Left cardiac atrium (tissue), 4 donors: Measurements from ENCODE around the gene HNRNPA0. TPM values are rescaled to one million over a fixed set of nuclear protein-coding genes. Genes with fewer than 3 reads are reported as not detected.
A peak's percentile ranks its signal among the peaks of the same experiment; 100 is the strongest.
"Not testable (repeated sequence)": the region's sequence is repeated elsewhere in the genome, so short reads cannot be mapped to it uniquely, and the experiment has no call there.

ENCODE experiments used
- ATAC-seq, 2 donors: fragments of 200-7000 bp; cut with Tn5 transposase; one replicate each; pipeline ENCODE4 v1.9.1; 2020; ENCODE audit warnings: mild to moderate bottlenecking in 2 of 2, moderate library complexity in 2 of 2
- DNase-seq: peaks from one replicate; pipeline ENCODE4 v3.0.0-alpha.2; 2020
- intact Hi-C, 2 donors: fragments of 100-400 bp; cut with DNase I; formaldehyde crosslinking; loops; one replicate each; pipeline versions ENCODE4 v1.14.1 to v1.15.1; 2022 to 2023
- long read RNA-seq: library from polyadenylated mRNA; unstranded; transcript quantifications from one replicate; pipeline ENCODE4 v2.0.0, GENCODE V29; 2021
- total RNA-seq, 2 donors: library from RNA; stranded (reverse); fragmentation: NEBNext Ultra II Directional; extraction: Animal tissue kit (Norgen Biotek cat#: 25700); gene quantifications; one replicate each; pipeline ENCODE4 v1.2.1, GENCODE V29; 2021
- donor health status: DM: no; HTN: yes; CAD: no.
- donor health status: DM: no; HTN: yes; CAD: no; lungs with severe emphysema.
- donor health status: DM: yes; HTN: yes; CAD: no.
- donor health status: Dilated cardiomyopathy.

Gene HNRNPA0
- total RNA-seq, result 10 to 100 TPM; 14.3 to 27.1 TPM
- long read RNA-seq, full-length matches to known transcripts, result 15 of 15 reads
- long read RNA-seq, partial matches to known transcripts, result 0 of 15 reads
- long read RNA-seq, other reads (novel, unspliced or antisense), result 0 of 15 reads

DNA sequence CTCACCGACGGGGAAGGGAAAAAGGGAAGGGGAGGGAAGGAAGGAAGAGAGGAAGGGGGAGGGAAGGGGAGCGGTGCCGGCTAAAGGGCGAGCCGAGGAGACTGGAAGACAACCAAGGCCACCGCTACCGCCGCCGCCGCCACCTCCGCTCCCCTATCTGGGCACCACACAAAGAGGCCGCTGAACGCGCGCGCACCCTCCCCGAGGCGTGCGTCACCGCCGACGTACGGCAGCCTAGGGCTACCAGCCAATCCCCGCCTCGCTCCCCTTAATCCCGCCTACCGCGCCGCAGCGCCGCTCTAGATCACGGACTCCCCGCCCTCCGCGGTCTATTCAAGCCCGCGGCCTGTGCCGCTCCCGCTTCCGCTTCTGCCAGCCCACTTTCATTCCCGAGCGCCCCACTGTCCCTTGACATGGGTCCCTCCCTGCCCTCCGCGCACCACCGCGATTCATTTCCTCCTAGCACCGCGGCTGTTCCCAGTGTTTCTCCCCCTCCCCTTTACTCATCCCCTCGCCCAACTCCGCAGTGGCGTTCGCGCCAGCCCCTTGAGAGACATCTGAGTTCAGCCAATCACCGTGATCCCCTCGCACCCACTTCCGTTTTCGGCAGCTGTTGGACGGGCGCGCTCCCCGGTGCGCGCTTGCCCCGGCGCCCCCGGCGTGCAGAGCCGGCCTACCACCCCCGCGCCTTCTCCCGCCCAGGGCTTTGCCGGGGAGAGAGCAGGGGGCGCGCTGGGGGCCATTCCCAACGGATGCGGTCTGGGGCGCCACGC lies at the start of gene HNRNPA0:
Gene HNRNPA0, minus strand, starts transcription at position 176 of the 773 bp plus-strand sequence. CDS start 297 bp downstream, outside the sequence.
- ATAC-seq, result peak; percentile 94 to 96
- peak; percentile 97 for DNase-seq
- intact Hi-C loops, result no loop called here

GRCh38 chr5:137802282-137803210 lies 48.4 kb upstream of the HNRNPA0 start:
- intact Hi-C loops, result no loop called here
- no peak for ATAC-seq
- no peak for DNase-seq

DNA sequence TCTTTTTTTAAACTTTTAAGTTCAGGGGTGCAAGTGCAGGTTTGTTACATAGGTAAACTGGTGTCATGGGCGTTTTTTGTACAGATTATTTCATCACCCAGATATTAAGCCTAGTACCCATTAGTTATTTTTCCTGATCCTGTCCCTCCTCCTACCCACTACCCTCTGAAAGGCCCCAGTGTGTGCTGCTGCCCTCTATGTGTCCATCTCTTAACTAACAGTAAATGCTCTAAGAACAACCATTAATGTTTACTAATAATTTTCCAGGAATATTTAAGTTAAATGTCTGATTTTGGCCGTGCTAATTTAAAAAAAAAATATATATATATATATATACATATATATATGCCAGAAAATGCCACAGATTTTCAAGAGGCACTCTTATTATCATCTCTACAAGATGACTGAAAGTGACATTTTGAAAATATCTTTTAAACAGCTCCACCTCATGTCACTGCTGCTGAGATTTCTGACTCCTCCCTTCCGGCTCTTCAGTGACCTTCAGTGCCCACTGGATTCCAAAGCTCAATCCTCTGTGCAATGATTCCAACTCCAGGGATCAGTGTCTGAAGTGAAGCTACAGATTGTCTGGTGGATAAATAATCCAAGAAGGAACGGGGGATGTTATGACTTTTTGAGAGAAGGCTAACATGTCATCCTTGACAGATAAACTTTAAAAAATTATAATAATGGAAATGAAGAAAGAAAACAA lies 46.7 kb upstream of the HNRNPA0 start:
- intact Hi-C loops, result no loop called here
- peak; percentile 77 to 79 for ATAC-seq

DNA sequence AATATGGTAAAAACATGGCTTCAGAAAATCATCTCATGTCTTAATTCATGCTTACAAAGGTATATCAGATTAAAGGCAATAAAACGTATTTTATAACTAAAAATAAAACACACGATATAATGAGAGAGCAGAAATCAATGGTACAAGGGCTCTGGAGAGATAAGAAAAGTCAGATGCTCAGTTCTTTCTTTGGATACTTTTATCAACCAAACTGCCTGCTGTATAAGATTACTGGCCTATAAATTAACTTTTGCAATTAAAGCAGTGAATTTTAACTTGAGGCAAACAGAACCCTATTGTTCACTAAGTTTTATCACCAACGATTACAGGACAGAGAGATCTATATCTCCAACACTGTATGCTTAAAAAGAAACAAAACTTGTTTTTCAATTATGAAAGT lies 42.1 kb upstream of the HNRNPA0 start:
- intact Hi-C loops, result no loop called here

More for the DNA sequence above, 46.7 kb upstream of the HNRNPA0 start:
- DNase-seq, result no peak

GRCh38 chr5:137794863-137795262 lies 40.7 kb upstream of the HNRNPA0 start:
- ATAC-seq (no peak), DNase-seq (no peak)
- intact Hi-C loops, result no loop called here

More for the DNA sequence above, 42.1 kb upstream of the HNRNPA0 start:
- DNase-seq, result no peak
- no peak for ATAC-seq

DNA sequence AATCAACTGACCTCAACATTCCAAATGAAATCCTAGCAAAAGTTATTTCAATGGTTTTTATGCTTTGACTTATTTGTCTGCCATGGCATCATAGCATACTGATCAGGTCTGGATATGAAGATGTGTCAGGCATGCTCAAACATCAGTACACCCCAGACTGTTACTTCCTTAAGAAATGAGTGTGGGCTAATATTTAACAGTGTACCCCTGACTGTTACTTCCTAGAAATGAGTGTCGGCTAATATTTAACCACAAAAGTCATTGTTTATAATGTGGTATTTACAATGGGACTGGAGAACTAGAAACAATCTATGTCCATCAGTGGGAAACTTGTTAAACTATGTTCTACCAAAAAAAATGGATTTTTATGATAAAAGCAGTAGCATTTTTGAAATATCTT lies 38.1 kb upstream of the HNRNPA0 start:
- no peak for DNase-seq

DNA sequence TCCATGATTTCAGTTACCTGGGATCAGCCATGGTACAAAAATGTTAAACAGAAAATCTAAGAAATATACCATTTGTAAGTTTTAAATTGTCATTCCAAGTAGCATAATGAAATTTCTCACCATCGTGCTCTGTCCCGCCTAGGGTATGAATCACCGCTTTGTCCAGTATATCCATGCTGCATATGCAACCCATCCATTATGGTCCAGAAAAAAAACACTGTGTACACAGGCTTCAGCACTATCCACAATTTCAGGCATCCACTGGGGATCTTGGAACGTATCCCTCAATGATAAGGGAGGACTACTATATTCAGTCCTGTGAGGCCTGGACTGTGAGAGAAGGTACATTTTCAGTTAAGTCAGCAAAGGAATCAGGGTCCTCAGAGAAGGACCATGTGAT lies 37.6 kb upstream of the HNRNPA0 start:
- DNase-seq (no peak), ATAC-seq (no peak)
- intact Hi-C loops, result no loop called here

More for the DNA sequence above, 38.1 kb upstream of the HNRNPA0 start:
- intact Hi-C loops, result no loop called here
- ATAC-seq, result no peak

GRCh38 chr5:137791387-137791786 lies 37.2 kb upstream of the HNRNPA0 start:
- intact Hi-C loops, result no loop called here
- DNase-seq (no peak), ATAC-seq (no peak)

- ATAC-seq, intact Hi-C loops: not testable (repeated sequence)
Measured at GRCh38 chr5:137788560-137788959, 34.4 kb upstream of the HNRNPA0 start.

DNA sequence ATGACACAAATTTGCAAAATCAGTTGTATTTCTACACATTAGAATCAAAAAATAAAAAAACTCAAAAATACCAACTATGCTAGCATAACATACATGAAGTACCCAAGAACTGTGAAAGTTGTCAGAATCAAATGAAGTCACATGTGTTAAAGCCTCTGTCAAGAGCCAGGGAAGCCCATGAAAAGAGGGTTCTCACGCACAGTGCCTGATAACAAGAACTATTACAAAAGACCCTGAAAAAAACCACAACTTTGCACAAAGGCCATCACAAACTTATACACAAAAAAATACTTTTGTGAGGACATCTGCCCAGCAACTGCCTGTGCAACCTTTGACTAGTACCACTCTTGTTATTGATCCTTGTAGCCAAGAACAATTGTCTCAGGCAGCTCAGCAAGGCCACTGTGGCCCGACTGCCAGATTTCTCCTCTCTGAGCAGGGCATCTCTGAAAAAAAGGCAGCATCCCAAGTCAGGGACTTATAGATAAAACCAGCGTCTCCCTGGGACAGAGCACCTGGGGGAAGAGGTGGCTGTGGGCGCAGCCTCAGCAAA lies 28.9 kb upstream of the HNRNPA0 start:
- no peak for ATAC-seq
- DNase-seq, result no peak
- intact Hi-C loops, result no loop called here

More at GRCh38 chr5:137788560-137788959, 34.4 kb upstream of the HNRNPA0 start:
- not testable (repeated sequence) for DNase-seq

- intact Hi-C loops, result no loop called here
- DNase-seq, result no peak
- ATAC-seq, result no peak
Measured at GRCh38 chr5:137782055-137782454, 27.9 kb upstream of the HNRNPA0 start.

DNA sequence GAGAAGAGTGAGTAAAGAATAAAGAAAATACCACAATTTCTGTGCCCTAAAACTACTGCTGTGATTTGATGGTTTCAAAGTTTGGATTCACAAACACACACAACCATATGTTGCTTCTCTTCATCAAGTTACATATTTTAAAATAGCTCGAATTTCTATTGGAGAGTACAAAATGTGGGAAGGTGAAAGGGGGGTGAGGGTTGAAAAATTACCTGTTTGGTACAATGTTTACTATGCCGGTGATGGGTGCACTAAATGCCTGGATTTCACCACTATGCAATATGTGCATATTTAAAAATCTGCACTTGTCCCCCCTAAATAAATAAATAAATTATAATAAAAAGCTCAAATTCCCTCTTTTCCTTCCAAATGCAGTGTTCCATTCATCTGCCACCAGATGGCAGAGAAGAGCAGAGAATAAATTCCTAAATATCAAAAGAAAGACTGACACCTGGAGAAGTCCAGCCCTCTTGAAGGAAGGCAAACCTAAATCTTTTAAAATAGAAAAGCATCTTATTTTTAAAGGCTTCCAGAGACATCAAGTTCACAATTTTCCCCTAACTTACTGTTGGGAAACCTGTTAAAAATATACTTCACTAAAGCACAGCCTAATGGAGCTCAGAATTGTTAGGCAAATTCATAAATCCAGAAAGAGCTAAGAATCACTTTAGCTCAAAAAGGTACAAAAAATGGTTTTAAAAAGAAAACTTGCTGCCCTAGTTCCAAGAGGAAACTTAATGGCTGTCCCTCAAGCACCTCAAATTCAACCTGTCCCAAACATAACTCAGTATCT lies 24.8 kb upstream of the HNRNPA0 start:
- ATAC-seq (no peak), DNase-seq (no peak)
- intact Hi-C loops, result loop anchor here (2.0 to 10.0 kb wide), 2 partner anchors 44 to 356 kb away; partner anchors contain the start of gene NME5 (in 2 of the 2)

DNA sequence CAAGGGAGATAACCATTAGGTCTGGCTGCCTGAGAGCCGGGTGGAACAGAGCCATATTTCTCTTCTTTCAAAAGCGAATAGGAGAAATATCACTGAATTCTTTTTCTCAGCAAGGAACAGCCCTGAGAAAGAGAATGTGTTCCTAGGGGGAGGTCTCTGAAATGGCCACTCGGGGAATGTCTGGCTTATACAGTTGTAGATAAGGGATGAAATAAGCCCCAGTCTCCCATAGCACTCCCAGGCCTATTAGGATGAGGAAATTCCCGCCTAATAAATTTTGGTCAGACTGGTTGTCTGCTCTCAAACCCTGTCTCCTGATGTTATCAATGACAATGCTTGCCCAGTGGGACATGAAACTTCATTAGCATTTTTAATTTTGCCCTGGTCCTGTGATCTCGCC lies 13.8 kb upstream of the HNRNPA0 start:
- DNase-seq, intact Hi-C loops, ATAC-seq: not testable (repeated sequence)

- DNase-seq, result no peak
- intact Hi-C loops, result no loop called here
- no peak for ATAC-seq
Measured at GRCh38 chr5:137761566-137761965, 7.4 kb upstream of the HNRNPA0 start.

DNA sequence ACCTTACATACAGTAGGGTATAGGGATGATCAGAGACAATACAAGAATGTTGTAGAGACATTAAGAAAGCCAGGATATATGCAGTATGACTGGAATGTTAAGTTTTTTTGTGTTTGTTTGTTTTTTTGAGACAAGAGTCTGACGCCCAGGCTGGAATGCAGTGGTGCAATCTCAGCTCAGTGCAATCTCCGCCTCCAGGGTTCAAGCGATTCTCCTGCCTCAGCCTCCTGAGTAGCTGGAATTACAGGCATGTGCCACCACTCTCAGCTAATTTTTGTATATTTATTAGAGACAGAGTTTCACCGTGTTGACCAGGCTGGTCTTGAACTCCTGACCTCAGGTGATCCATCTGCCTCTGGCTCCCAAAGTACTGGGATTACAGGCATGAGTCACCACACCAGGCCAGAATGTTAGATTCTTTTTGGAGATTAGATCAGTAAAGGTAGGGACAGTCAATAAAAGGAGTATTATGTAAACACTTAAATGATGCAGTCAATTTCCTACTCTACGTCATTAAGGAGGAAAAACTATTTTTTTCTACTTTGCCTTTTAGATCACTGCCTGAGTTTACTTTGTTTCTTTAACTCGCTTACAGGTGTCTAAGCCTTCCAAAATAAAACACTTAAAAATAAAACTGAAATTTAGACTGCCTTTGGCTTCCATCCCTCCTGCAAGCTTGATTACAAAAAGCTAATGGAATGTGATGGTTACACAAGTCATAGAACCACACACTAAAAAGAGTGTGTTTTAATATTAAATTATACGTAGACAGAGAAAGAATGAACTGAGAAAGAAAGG lies 6.8 kb upstream of the HNRNPA0 start:
- ATAC-seq, result no peak
- DNase-seq, result no peak
- intact Hi-C loops, result no loop called here

DNA sequence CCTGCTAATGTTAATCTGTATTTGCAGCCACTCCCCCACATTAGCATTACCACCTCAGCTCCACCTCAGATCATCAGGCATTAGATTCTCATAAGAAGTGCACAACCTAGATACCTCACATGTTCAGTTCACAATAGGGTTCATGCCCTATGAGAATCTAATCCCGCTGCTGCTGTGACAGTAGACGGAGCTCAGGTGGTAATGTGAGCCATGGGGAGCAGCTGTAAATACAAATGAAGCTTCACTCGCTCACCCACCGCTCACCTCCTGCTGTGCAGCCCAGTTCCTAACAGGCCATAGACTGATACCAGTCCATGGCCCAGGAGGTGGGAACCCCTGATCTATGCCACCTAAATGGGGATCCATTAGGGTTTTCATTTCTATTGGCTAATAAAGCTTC lies 6.1 kb upstream of the HNRNPA0 start:
- intact Hi-C loops, result no loop called here
- no peak for DNase-seq

DNA sequence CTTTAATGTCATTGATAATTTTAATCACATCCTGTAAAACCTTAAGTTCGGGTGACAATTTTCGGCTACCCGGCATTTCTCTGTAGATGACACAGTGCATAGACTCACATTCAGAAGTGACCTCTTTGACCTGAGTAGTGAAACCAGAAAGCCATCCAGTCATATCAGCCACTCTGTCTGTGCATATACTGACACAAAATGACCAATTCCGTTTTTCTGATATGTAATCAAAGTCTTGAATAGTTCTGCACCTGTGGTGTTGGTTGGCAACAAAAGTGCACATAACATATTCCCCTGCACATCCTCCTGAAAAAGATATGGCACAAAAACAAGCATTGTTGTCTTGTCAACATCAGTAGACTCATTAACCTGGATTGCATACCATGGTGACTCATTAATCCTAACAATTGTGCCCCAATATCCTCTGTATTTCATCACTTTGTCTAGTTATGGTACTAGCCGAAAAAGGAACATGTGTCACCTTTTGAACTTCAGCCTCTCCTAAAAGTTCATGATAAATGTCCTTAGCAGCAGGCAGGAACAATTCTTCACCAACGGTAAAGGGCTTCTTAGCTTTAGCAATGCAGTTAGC lies 4.6 kb upstream of the HNRNPA0 start:
- ATAC-seq, result no peak
- intact Hi-C loops, result no loop called here
- no peak for DNase-seq

More for the DNA sequence above, 6.1 kb upstream of the HNRNPA0 start:
- no peak for ATAC-seq
